ENCODE data around the gene HIKESHI. TPM values are rescaled to one million over a fixed set of nuclear protein-coding genes. Genes with fewer than 3 reads are reported as not detected.

The HIKESHI gene
- total RNA-seq, 1 experiment from 2014 or later: 172 TPM

GRCh38 chr11:86265194-86265593, 36.8 kb upstream of the HIKESHI start:
- H3K4me1 ChIP-seq (ENCODE audit: low read length): no peaks in the 10 kb centered on the region
- peaks cover 4% of the 10 kb centered on the region; the same call in 1 of the 2 replicates for H4K20me1 ChIP-seq (ENCODE audit: insufficient read depth, low read depth, low read length)
- H3K4me2 ChIP-seq (ENCODE audit: low read depth, low read length, poor library complexity, severe bottlenecking): no peak overlapping the region
- DNase-seq: no peak
- no peaks in the 10 kb centered on the region for H3K9me2 ChIP-seq (replicated peaks; ENCODE audit: insufficient read depth, low read length)
- no peaks in the 10 kb centered on the region for H3K27me3 ChIP-seq (ENCODE audit: low read length)
- no peaks in the 10 kb centered on the region for H3K9me3 ChIP-seq (ENCODE audit: low read length)
- H3K9ac ChIP-seq (ENCODE audit: low read length): no peak overlapping the region
- H3K79me2 ChIP-seq (ENCODE audit: low read length): peaks cover 91% of the 10 kb centered on the region
- peaks cover 94% of the 10 kb centered on the region for H3K36me3 ChIP-seq (ENCODE audit: insufficient read depth, low read length)
- no peak overlapping the region for H3K4me3 ChIP-seq (ENCODE audit: low read length)
- H2AFZ ChIP-seq (ENCODE audit: low read length): no peak overlapping the region
- no peak overlapping the region for H3K27ac ChIP-seq (ENCODE audit: low read length)

GRCh38 chr11:86269645-86270044, 32.4 kb upstream of the HIKESHI start:
- Histone ChIP-seq H3K9me3 (ENCODE audit: low read length) (no peaks in the 10 kb centered on the region), H3K4me2 (ENCODE audit: low read depth, low read length, poor library complexity, severe bottlenecking) (no peak overlapping the region), H3K79me2 (ENCODE audit: low read length) (peaks cover 99% of the 10 kb centered on the region), H3K4me1 (ENCODE audit: low read length) (no peaks in the 10 kb centered on the region), H3K27ac (ENCODE audit: low read length) (no peak overlapping the region), H3K36me3 (ENCODE audit: insufficient read depth, low read length) (peaks cover 94% of the 10 kb centered on the region), H2AFZ (ENCODE audit: low read length) (no peak overlapping the region), H3K9me2 (replicated peaks; ENCODE audit: insufficient read depth, low read length) (no peaks in the 10 kb centered on the region), H3K27me3 (ENCODE audit: low read length) (no peaks in the 10 kb centered on the region), H4K20me1 (ENCODE audit: insufficient read depth, low read depth, low read length) (peaks cover 12% of the 10 kb centered on the region; the same call in 1 of the 2 replicates), H3K4me3 (ENCODE audit: low read length) (no peak overlapping the region), H3K9ac (ENCODE audit: low read length) (no peak overlapping the region)
- DNase-seq: no peak

GRCh38 chr11:86274503-86274902, 27.5 kb upstream of the HIKESHI start:
- Histone ChIP-seq H3K36me3 (ENCODE audit: insufficient read depth, low read length) (peaks cover 96% of the 10 kb centered on the region), H3K27ac (ENCODE audit: low read length) (no peak overlapping the region), H3K9me3 (ENCODE audit: low read length) (no peaks in the 10 kb centered on the region), H3K4me1 (ENCODE audit: low read length) (no peaks in the 10 kb centered on the region), H3K9ac (ENCODE audit: low read length) (no peak overlapping the region), H2AFZ (ENCODE audit: low read length) (no peak overlapping the region), H3K9me2 (replicated peaks; ENCODE audit: insufficient read depth, low read length) (no peaks in the 10 kb centered on the region), H3K4me2 (ENCODE audit: low read depth, low read length, poor library complexity, severe bottlenecking) (no peak overlapping the region), H3K79me2 (ENCODE audit: low read length) (peaks cover 87% of the 10 kb centered on the region), H3K4me3 (ENCODE audit: low read length) (no peak overlapping the region), H4K20me1 (ENCODE audit: insufficient read depth, low read depth, low read length) (peaks cover 29% of the 10 kb centered on the region; the same call in 1 of the 2 replicates), H3K27me3 (ENCODE audit: low read length) (no peaks in the 10 kb centered on the region)
- no peak for DNase-seq

- no peak overlapping the region for H3K4me3 ChIP-seq (ENCODE audit: low read length)
- H3K36me3 ChIP-seq (ENCODE audit: insufficient read depth, low read length): peaks cover 96% of the 10 kb centered on the region
- no peak overlapping the region for H2AFZ ChIP-seq (ENCODE audit: low read length)
- H3K27ac ChIP-seq (ENCODE audit: low read length): no peak overlapping the region
- no peak overlapping the region for H3K9ac ChIP-seq (ENCODE audit: low read length)
- H3K79me2 ChIP-seq (ENCODE audit: low read length): peaks cover 84% of the 10 kb centered on the region
- no peak for DNase-seq
- H4K20me1 ChIP-seq (ENCODE audit: insufficient read depth, low read depth, low read length): peaks cover 25% of the 10 kb centered on the region; the same call in 1 of the 2 replicates
- H3K27me3 ChIP-seq (ENCODE audit: low read length): no peaks in the 10 kb centered on the region
- no peaks in the 10 kb centered on the region for H3K4me1 ChIP-seq (ENCODE audit: low read length)
- no peaks in the 10 kb centered on the region for H3K9me2 ChIP-seq (replicated peaks; ENCODE audit: insufficient read depth, low read length)
- no peak overlapping the region for H3K4me2 ChIP-seq (ENCODE audit: low read depth, low read length, poor library complexity, severe bottlenecking)
- no peaks in the 10 kb centered on the region for H3K9me3 ChIP-seq (ENCODE audit: low read length)
These were observed 27.0 kb upstream of the HIKESHI start for GRCh38 chr11:86274999-86275398.

GRCh38 chr11:86275493-86276370, 26.3 kb upstream of the HIKESHI start:
- no peaks in the 10 kb centered on the region for H3K9me2 ChIP-seq (replicated peaks; ENCODE audit: insufficient read depth, low read length)
- no peak overlapping the region for H3K9ac ChIP-seq (ENCODE audit: low read length)
- no peaks in the 10 kb centered on the region for H3K27me3 ChIP-seq (ENCODE audit: low read length)
- no peaks in the 10 kb centered on the region for H3K9me3 ChIP-seq (ENCODE audit: low read length)
- no peak for DNase-seq
- no peak overlapping the region for H3K4me3 ChIP-seq (ENCODE audit: low read length)
- no peaks in the 10 kb centered on the region for H3K4me1 ChIP-seq (ENCODE audit: low read length)
- peaks cover 22% of the 10 kb centered on the region; the same call in 1 of the 2 replicates for H4K20me1 ChIP-seq (ENCODE audit: insufficient read depth, low read depth, low read length)
- H3K27ac ChIP-seq (ENCODE audit: low read length): no peak overlapping the region
- peaks cover 81% of the 10 kb centered on the region for H3K79me2 ChIP-seq (ENCODE audit: low read length)
- no peak overlapping the region for H3K4me2 ChIP-seq (ENCODE audit: low read depth, low read length, poor library complexity, severe bottlenecking)
- H2AFZ ChIP-seq (ENCODE audit: low read length): no peak overlapping the region
- H3K36me3 ChIP-seq (ENCODE audit: insufficient read depth, low read length): peaks cover 96% of the 10 kb centered on the region

GRCh38 chr11:86277741-86278140, 24.3 kb upstream of the HIKESHI start:
- no peak overlapping the region for H3K27ac ChIP-seq (ENCODE audit: low read length)
- peaks cover 64% of the 10 kb centered on the region for H3K79me2 ChIP-seq (ENCODE audit: low read length)
- H2AFZ ChIP-seq (ENCODE audit: low read length): no peak overlapping the region
- H3K9me2 ChIP-seq (replicated peaks; ENCODE audit: insufficient read depth, low read length): no peaks in the 10 kb centered on the region
- H3K36me3 ChIP-seq (ENCODE audit: insufficient read depth, low read length): peaks cover 100% of the 10 kb centered on the region
- no peaks in the 10 kb centered on the region for H3K27me3 ChIP-seq (ENCODE audit: low read length)
- H3K4me1 ChIP-seq (ENCODE audit: low read length): no peaks in the 10 kb centered on the region
- H3K9ac ChIP-seq (ENCODE audit: low read length): no peak overlapping the region
- no peak for DNase-seq
- H3K9me3 ChIP-seq (ENCODE audit: low read length): no peaks in the 10 kb centered on the region
- H3K4me3 ChIP-seq (ENCODE audit: low read length): no peak overlapping the region
- H3K4me2 ChIP-seq (ENCODE audit: low read depth, low read length, poor library complexity, severe bottlenecking): no peak overlapping the region
- H4K20me1 ChIP-seq (ENCODE audit: insufficient read depth, low read depth, low read length): peaks cover 27% of the 10 kb centered on the region; the same call in 1 of the 2 replicates

GRCh38 chr11:86278226-86278625, 23.8 kb upstream of the HIKESHI start:
- Histone ChIP-seq H3K4me2 (ENCODE audit: low read depth, low read length, poor library complexity, severe bottlenecking) (no peak overlapping the region), H2AFZ (ENCODE audit: low read length) (no peak overlapping the region), H3K79me2 (ENCODE audit: low read length) (peaks cover 60% of the 10 kb centered on the region), H3K27ac (ENCODE audit: low read length) (no peak overlapping the region), H3K27me3 (ENCODE audit: low read length) (no peaks in the 10 kb centered on the region), H3K9me2 (replicated peaks; ENCODE audit: insufficient read depth, low read length) (no peaks in the 10 kb centered on the region), H3K9ac (ENCODE audit: low read length) (no peak overlapping the region), H3K36me3 (ENCODE audit: insufficient read depth, low read length) (peaks cover 96% of the 10 kb centered on the region), H4K20me1 (ENCODE audit: insufficient read depth, low read depth, low read length) (peaks cover 27% of the 10 kb centered on the region; the same call in 1 of the 2 replicates), H3K4me1 (ENCODE audit: low read length) (no peaks in the 10 kb centered on the region), H3K9me3 (ENCODE audit: low read length) (no peaks in the 10 kb centered on the region), H3K4me3 (ENCODE audit: low read length) (no peak overlapping the region)
- DNase-seq: no peak

- Histone ChIP-seq H3K79me2 (ENCODE audit: low read length) (peaks cover 44% of the 10 kb centered on the region), H3K4me3 (ENCODE audit: low read length) (no peak overlapping the region), H2AFZ (ENCODE audit: low read length) (no peak overlapping the region), H3K36me3 (ENCODE audit: insufficient read depth, low read length) (peaks cover 94% of the 10 kb centered on the region), H4K20me1 (ENCODE audit: insufficient read depth, low read depth, low read length) (peaks cover 29% of the 10 kb centered on the region), H3K9ac (ENCODE audit: low read length) (no peak overlapping the region), H3K9me3 (ENCODE audit: low read length) (no peaks in the 10 kb centered on the region), H3K9me2 (replicated peaks; ENCODE audit: insufficient read depth, low read length) (no peaks in the 10 kb centered on the region), H3K27me3 (ENCODE audit: low read length) (no peaks in the 10 kb centered on the region), H3K4me1 (ENCODE audit: low read length) (no peaks in the 10 kb centered on the region), H3K27ac (ENCODE audit: low read length) (no peak overlapping the region), H3K4me2 (ENCODE audit: low read depth, low read length, poor library complexity, severe bottlenecking) (no peak overlapping the region)
- DNase-seq: no peak
These were observed 22.3 kb upstream of the HIKESHI start for GRCh38 chr11:86279747-86280146.
